Lower lobe of right lung (tissue), 2 donors: ENCODE results near the gene KCNQ1. TPM values are rescaled to one million over a fixed set of nuclear protein-coding genes. Genes with fewer than 3 reads are reported as not detected.

Experiments
- ATAC-seq, 2 donors: fragments of 200-7000 bp; cut with Tn5 transposase; one replicate each; pipeline ENCODE4 v1.9.1; 2020 to 2022; ENCODE audit warnings: mild to moderate bottlenecking in 2 of 2, moderate library complexity in 2 of 2
- DNase-seq: peaks from one replicate; pipeline ENCODE4 v3.0.0-alpha.2; 2020
- H3K27ac ChIP-seq: fragments of 200-600 bp; one replicate; pipeline ENCODE4 v1.8.0; 2022
- H3K27me3 ChIP-seq: fragments of 200-600 bp; one replicate; pipeline ENCODE4 v1.8.0; 2022; ENCODE audit warnings: low read depth
- H3K36me3 ChIP-seq: fragments of 200-600 bp; one replicate; pipeline ENCODE4 v1.8.0; 2022; ENCODE audit warnings: mild to moderate bottlenecking
- H3K4me1 ChIP-seq: fragments of 200-600 bp; one replicate; pipeline ENCODE4 v1.8.0; 2022
- H3K4me3 ChIP-seq: fragments of 200-600 bp; one replicate; pipeline ENCODE4 v1.8.0; 2022; ENCODE audit warnings: mild to moderate bottlenecking
- H3K9me3 ChIP-seq: fragments of 200-600 bp; one replicate; pipeline ENCODE4 v1.8.0; 2022
- CTCF ChIP-seq: fragments of 200-600 bp; IDR thresholded peaks from one replicate; pipeline ENCODE4 v1.8.0; 2022; ENCODE audit warnings: antibody characterized with exemption, mild to moderate bottlenecking
- intact Hi-C: fragments of 100-400 bp; cut with DNase I; formaldehyde crosslinking; loops from one replicate; pipeline ENCODE4 v1.11.0; 2022
- total RNA-seq: library from RNA; stranded (reverse); fragmentation: NEBNext Ultra II Directional; extraction: Animal tissue kit (Norgen Biotek cat#: 25700); gene quantifications from one replicate; pipeline ENCODE4 v1.2.1, GENCODE V29; 2021
- donor health status: DM: no; HTN: yes; CAD: no; lungs with severe emphysema.

The KCNQ1 gene
- total RNA-seq, 1 donor from 2014 or later, result 51.0 TPM

GRCh38 chr11:2789331-2789730 lies 344.5 kb downstream of the KCNQ1 start:
- H3K4me3 ChIP-seq, result no peak overlapping the region
- ATAC-seq, result no peak
- DNase-seq, result peak; percentile 30
- H3K36me3 ChIP-seq, result no peaks in the 10 kb centered on the region
- TF ChIP-seq CTCF, result no peak
- no peaks in the 10 kb centered on the region for H3K27me3 ChIP-seq
- H3K27ac ChIP-seq, result no peak overlapping the region
- peaks cover 10% of the 10 kb centered on the region for H3K4me1 ChIP-seq
- intact Hi-C loops, result no loop called here
- no peaks in the 10 kb centered on the region for H3K9me3 ChIP-seq

- DNase-seq (peak; percentile 27), ATAC-seq (no peak)
- Histone ChIP-seq H3K36me3 (no peaks in the 10 kb centered on the region), H3K9me3 (no peaks in the 10 kb centered on the region), H3K4me3 (no peak overlapping the region), H3K27me3 (no peaks in the 10 kb centered on the region), H3K4me1 (peaks cover 10% of the 10 kb centered on the region), H3K27ac (no peak overlapping the region)
- TF ChIP-seq CTCF, result no peak
- intact Hi-C loops, result no loop called here
Measured at GRCh38 chr11:2789791-2790567, 345.2 kb downstream of the KCNQ1 start.

- ATAC-seq, result no peak
- Histone ChIP-seq H3K4me1 (peaks cover 10% of the 10 kb centered on the region), H3K27me3 (no peaks in the 10 kb centered on the region), H3K9me3 (no peaks in the 10 kb centered on the region), H3K27ac (no peak overlapping the region), H3K4me3 (no peak overlapping the region), H3K36me3 (no peaks in the 10 kb centered on the region)
- TF ChIP-seq CTCF, result no peak
- intact Hi-C loops, result no loop called here
- peak; percentile 40 for DNase-seq
Measured at GRCh38 chr11:2790568-2790921, 345.7 kb downstream of the KCNQ1 start.

- Histone ChIP-seq H3K4me3 (peak overlapping the region; percentile 62), H3K27me3 (no peaks in the 10 kb centered on the region), H3K9me3 (no peaks in the 10 kb centered on the region), H3K27ac (peak overlapping the region; percentile 36), H3K4me1 (peaks cover 10% of the 10 kb centered on the region), H3K36me3 (no peaks in the 10 kb centered on the region)
- intact Hi-C loops, result no loop called here
- DNase-seq (peak; percentile 65), ATAC-seq (peak; percentile 79 to 88)
- TF ChIP-seq CTCF, result no peak
Measured at GRCh38 chr11:2791139-2791520, 346.3 kb downstream of the KCNQ1 start.

- Histone ChIP-seq H3K27ac (peak overlapping the region; percentile 36), H3K4me1 (peaks cover 10% of the 10 kb centered on the region), H3K36me3 (no peaks in the 10 kb centered on the region), H3K27me3 (no peaks in the 10 kb centered on the region), H3K9me3 (no peaks in the 10 kb centered on the region), H3K4me3 (peak overlapping the region; percentile 62)
- ATAC-seq (peak; percentile 42 to 67), DNase-seq (peak; percentile 56)
- no peak for TF ChIP-seq CTCF
- intact Hi-C loops, result no loop called here
Measured at GRCh38 chr11:2791521-2792380, 346.9 kb downstream of the KCNQ1 start.
